ENCODE data around the gene HMHB1. TPM values are rescaled to one million over a fixed set of nuclear protein-coding genes. Genes with fewer than 3 reads are reported as not detected.
"Not testable (repeated sequence)": the region's sequence is repeated elsewhere in the genome, so short reads cannot be mapped to it uniquely, and the experiment has no call there.

Gene HMHB1
- total RNA-seq, 4 donors from 2014 or later: not detected

GRCh38 chr5:143805861-143806260, 6.1 kb upstream of the HMHB1 start:
- Histone ChIP-seq H3K27me3 (no peaks in the 10 kb centered on the region), H3K9me3 (no peaks in the 10 kb centered on the region), H3K4me3 (no peak overlapping the region), H3K27ac (no peak overlapping the region), H3K36me3 (no peaks in the 10 kb centered on the region), H3K4me1 (no peaks in the 10 kb centered on the region)
- TF ChIP-seq, protein P1, sequence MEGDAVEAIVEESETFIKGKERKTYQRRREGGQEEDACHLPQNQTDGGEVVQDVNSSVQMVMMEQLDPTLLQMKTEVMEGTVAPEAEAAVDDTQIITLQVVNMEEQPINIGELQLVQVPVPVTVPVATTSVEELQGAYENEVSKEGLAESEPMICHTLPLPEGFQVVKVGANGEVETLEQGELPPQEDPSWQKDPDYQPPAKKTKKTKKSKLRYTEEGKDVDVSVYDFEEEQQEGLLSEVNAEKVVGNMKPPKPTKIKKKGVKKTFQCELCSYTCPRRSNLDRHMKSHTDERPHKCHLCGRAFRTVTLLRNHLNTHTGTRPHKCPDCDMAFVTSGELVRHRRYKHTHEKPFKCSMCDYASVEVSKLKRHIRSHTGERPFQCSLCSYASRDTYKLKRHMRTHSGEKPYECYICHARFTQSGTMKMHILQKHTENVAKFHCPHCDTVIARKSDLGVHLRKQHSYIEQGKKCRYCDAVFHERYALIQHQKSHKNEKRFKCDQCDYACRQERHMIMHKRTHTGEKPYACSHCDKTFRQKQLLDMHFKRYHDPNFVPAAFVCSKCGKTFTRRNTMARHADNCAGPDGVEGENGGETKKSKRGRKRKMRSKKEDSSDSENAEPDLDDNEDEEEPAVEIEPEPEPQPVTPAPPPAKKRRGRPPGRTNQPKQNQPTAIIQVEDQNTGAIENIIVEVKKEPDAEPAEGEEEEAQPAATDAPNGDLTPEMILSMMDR (IDR thresholded peaks at IDR 0.05): no peak
- no peak for TF ChIP-seq POLR2A (IDR thresholded peaks at IDR 0.05)
- DNase-seq: no peak

DNA sequence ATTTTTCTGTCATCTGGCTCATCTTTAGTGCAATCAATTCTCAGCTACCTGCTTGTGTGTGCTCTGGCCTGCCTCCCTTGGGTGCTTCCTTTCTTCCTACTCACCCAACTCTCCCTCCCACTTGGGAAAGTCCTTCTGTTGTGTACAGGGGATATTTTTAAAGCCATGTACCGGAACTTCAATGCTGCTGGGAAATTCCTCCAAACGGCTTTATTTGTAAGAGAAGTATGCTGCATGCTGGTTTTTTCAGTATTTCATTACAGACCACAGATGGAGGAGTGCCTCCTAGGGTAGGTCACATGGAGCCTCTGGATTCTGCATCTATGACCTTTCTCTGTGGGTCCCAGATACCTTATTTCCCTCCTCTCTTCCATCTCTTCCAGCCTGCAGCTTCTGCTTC, 5.4 kb upstream of the HMHB1 start:
- no peak for TF ChIP-seq POLR2A (IDR thresholded peaks at IDR 0.05)
- TF ChIP-seq, protein P1 (IDR thresholded peaks at IDR 0.05): no peak
- no peak for DNase-seq
- H3K4me3 ChIP-seq: no peak overlapping the region
- no peaks in the 10 kb centered on the region for H3K36me3 ChIP-seq
- H3K9me3 ChIP-seq: no peaks in the 10 kb centered on the region
- H3K27ac ChIP-seq: no peak overlapping the region
- H3K4me1 ChIP-seq: no peaks in the 10 kb centered on the region
- H3K27me3 ChIP-seq: no peaks in the 10 kb centered on the region

GRCh38 chr5:143807401-143807800, 4.6 kb upstream of the HMHB1 start:
- H3K27me3 ChIP-seq: no peaks in the 10 kb centered on the region
- H3K4me1 ChIP-seq: no peaks in the 10 kb centered on the region
- no peaks in the 10 kb centered on the region for H3K36me3 ChIP-seq
- no peaks in the 10 kb centered on the region for H3K9me3 ChIP-seq
- H3K4me3 ChIP-seq: no peak overlapping the region
- DNase-seq: no peak
- no peak overlapping the region for H3K27ac ChIP-seq
- no peak for TF ChIP-seq POLR2A (IDR thresholded peaks at IDR 0.05)
- TF ChIP-seq, protein P1 (IDR thresholded peaks at IDR 0.05): no peak

- not testable (repeated sequence) for DNase-seq, H3K9me3 ChIP-seq, H3K4me1 ChIP-seq, H3K27ac ChIP-seq, H3K4me3 ChIP-seq, H3K36me3 ChIP-seq, H3K27me3 ChIP-seq
Observed at GRCh38 chr5:143816370-143816769, 4.4 kb downstream of the HMHB1 start.

- Histone ChIP-seq H3K27me3 (no peaks in the 10 kb centered on the region), H3K4me1 (peaks cover 0 to 1% (median 0%) of the 10 kb centered on the region in 4 donors), H3K4me3 (no peak overlapping the region), H3K9me3 (no peaks in the 10 kb centered on the region), H3K36me3 (no peaks in the 10 kb centered on the region), H3K27ac (no peak overlapping the region)
- TF ChIP-seq, protein P1 (IDR thresholded peaks at IDR 0.05): no peak
- no peak for TF ChIP-seq POLR2A (IDR thresholded peaks at IDR 0.05)
- no peak for DNase-seq
Observed at GRCh38 chr5:143819716-143820115, 7.8 kb downstream of the HMHB1 start.

DNA sequence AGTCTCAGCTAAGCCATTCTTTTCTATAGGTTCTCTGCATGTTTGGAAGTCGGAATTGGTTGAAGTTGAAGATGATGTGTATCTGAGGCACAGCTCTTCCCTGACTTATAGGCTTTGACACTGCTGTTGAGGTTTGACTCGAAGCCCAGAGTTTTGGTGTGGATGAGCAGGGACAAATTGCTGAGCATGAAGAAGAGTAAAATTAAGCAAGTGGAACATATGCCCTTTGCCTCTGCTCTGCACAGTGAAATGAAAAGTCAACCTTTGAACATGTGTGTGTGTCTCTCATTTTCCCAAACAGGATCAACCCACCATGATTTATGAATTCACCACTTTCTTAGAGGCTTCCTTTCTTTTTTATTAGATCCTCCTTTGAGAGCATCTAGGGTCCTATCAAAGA, 8.5 kb downstream of the HMHB1 start:
- Histone ChIP-seq H3K4me1 (peaks cover 0 to 5% (median 0%) of the 10 kb centered on the region in 4 donors), H3K9me3 (no peaks in the 10 kb centered on the region), H3K27me3 (no peaks in the 10 kb centered on the region), H3K4me3 (no peak overlapping the region), H3K27ac (no peak overlapping the region), H3K36me3 (no peaks in the 10 kb centered on the region)
- DNase-seq: no peak
- TF ChIP-seq, protein P1 (IDR thresholded peaks at IDR 0.05): no peak
- no peak for TF ChIP-seq POLR2A (IDR thresholded peaks at IDR 0.05)

Data from Peyer's patch (tissue), 4 donors.